Tibial artery (tissue), 4 donors: ENCODE data around the gene RBM4.
"Not testable (repeated sequence)": the region's sequence is repeated elsewhere in the genome, so short reads cannot be mapped to it uniquely, and the experiment has no call there.

ENCODE experiments used
- DNase-seq, 2 donors: peaks; one replicate each; pipeline ENCODE4 v3.0.0-alpha.2; 2019
- H3K27ac ChIP-seq, 2 donors: fragments of 200-600 bp; sonication (generic) in 1 of 2; 1 replicate in 1 of 2; 2 replicates in 1 of 2; pipeline ENCODE4 v1.5.1; 2018 to 2019; ENCODE audit warnings: mild to moderate bottlenecking in 1 of 2
- H3K27me3 ChIP-seq, 2 donors: fragments of 200-600 bp; sonication (generic) in 1 of 2; one replicate each; pipeline versions ENCODE4 v1.5.1 to v1.6.0; 2016 to 2019
- H3K36me3 ChIP-seq, 3 donors: fragments of 200-600 bp; sonication (generic) in 2 of 3; one replicate each; pipeline ENCODE4 v1.5.1; 2016 to 2019; ENCODE audit warnings: mild to moderate bottlenecking in 2 of 3
- H3K4me1 ChIP-seq, 4 donors: fragments of 200-600 bp; sonication (generic) in 2 of 4; 1 replicate in 3 of 4; 2 replicates in 1 of 4; pipeline ENCODE4 v1.5.1; 2016 to 2019
- H3K4me3 ChIP-seq, 2 donors: fragments of 200-600 bp; sonication (generic) in 1 of 2; 1 replicate in 1 of 2; 2 replicates in 1 of 2; pipeline ENCODE4 v1.5.1; 2018 to 2019; ENCODE audit warnings: mild to moderate bottlenecking in 2 of 2
- H3K9me3 ChIP-seq, 3 donors: fragments of 200-600 bp; sonication (generic) in 1 of 3; one replicate each; pipeline ENCODE4 v1.5.1; 2016 to 2019
- intact Hi-C: fragments of 100-400 bp; cut with DNase I; formaldehyde crosslinking; loops from one replicate; pipeline ENCODE4 v1.15.0; 2023; ENCODE audit warnings: low total_unique reads
- TF ChIP-seq, protein P1 (sequence below), 2 experiments: fragments of 200-600 bp in 1 of 2; fragments of 450-650 bp in 1 of 2; IDR thresholded peaks; one replicate each; pipeline ENCODE4 v1.5.1; 2017 to 2019; ENCODE audit warnings: antibody characterized with exemption in 2 of 2, mild to moderate bottlenecking in 1 of 2, moderate library complexity in 1 of 2

The RBM4 gene, protein sequence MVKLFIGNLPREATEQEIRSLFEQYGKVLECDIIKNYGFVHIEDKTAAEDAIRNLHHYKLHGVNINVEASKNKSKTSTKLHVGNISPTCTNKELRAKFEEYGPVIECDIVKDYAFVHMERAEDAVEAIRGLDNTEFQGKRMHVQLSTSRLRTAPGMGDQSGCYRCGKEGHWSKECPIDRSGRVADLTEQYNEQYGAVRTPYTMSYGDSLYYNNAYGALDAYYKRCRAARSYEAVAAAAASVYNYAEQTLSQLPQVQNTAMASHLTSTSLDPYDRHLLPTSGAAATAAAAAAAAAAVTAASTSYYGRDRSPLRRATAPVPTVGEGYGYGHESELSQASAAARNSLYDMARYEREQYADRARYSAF

DNA sequence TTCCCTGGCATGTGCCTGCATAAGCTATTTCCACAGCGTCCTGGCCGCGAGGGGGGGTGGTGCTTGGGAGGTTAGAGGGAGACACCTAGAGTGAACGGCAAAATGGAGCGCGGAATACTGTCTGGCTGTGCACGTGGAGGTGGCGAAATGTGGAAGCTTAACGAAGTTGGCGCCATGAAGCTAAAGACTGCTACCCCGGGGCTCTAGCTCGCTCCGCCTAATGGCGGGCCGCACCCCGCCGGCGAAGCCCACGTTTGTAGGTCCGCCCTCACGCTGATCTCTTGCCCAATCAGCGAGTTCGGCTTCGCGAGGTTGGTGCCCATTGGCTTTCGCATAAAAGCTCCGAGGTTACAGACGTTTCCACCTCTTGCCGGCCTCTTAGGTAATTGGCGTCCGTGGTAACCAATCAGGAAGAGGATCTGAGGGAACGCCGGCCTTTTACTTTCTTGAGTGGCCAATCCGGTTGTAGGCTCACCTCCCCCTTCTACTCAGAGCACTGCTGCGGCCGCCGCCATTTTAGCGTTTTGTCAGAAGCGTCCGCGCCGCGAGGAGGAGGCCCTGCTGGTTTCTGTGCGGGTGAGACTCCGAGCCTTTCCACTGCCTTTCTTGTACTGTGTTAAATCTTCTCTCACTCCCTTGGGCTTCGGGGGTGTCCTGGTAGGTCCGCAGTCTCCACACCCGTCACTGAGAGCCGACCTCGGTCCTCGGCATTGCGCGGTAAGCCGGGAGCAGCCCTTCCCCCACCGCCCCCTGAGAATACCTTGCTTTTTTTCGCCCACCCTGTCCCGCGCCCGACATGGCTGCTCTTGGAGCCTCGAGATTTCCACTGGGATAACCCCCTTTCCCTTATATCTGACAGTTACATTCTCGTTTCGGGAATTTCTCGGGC, at the start of gene RBM4:
RBM4 (plus strand) TSS at position 527 of the 889 bp plus-strand sequence. CDS start 1,009 bp downstream, outside the sequence.
- DNase-seq, result peak; percentile 98 to 99
- H3K4me1 ChIP-seq, result peaks cover 4 to 56% (median 48%) of the 10 kb centered on the region in 4 donors
- no peaks in the 10 kb centered on the region for H3K9me3 ChIP-seq
- peak within 1 kb of the TSS; percentile 91 to 93 for H3K27ac ChIP-seq
- intact Hi-C loops, result loop anchor here (2.0 kb wide), 1 partner anchor 22 kb away; the partner anchor contains the start of gene RBM14
- TF ChIP-seq, protein P1, sequence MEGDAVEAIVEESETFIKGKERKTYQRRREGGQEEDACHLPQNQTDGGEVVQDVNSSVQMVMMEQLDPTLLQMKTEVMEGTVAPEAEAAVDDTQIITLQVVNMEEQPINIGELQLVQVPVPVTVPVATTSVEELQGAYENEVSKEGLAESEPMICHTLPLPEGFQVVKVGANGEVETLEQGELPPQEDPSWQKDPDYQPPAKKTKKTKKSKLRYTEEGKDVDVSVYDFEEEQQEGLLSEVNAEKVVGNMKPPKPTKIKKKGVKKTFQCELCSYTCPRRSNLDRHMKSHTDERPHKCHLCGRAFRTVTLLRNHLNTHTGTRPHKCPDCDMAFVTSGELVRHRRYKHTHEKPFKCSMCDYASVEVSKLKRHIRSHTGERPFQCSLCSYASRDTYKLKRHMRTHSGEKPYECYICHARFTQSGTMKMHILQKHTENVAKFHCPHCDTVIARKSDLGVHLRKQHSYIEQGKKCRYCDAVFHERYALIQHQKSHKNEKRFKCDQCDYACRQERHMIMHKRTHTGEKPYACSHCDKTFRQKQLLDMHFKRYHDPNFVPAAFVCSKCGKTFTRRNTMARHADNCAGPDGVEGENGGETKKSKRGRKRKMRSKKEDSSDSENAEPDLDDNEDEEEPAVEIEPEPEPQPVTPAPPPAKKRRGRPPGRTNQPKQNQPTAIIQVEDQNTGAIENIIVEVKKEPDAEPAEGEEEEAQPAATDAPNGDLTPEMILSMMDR (IDR thresholded peaks at IDR 0.05), result peak in 1 of 2 experiments; percentile 29
- H3K27me3 ChIP-seq, result no peaks in the 10 kb centered on the region
- peak within 1 kb of the TSS; percentile 80 to 82 for H3K4me3 ChIP-seq
- H3K36me3 ChIP-seq, result peaks cover 5 to 28% (median 21%) of the 10 kb centered on the region in 3 donors

DNA sequence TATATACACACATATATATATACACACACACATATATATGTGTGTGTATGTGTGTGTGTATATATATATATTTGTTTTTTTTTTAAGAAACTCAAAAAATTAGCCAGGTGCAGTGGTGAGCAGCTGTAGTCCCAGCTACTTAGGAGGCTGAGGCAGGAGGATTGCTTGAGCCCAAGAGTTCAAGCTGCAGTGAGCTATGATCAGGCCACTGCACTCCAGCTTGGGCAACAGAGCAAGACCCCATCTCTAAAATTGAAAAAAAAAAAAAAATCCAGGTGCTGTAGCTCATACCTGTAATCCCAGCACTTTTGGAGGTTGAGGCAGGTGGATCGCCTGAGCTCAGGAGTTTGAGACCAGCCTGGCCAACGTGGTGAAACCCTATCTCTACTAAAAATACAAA, 49.2 kb upstream of the RBM4 start:
- H3K27me3 ChIP-seq, H3K36me3 ChIP-seq, H3K9me3 ChIP-seq, H3K27ac ChIP-seq, H3K4me3 ChIP-seq, DNase-seq, intact Hi-C loops: not testable (repeated sequence)
- H3K4me1 ChIP-seq, result peaks cover 0 to 20% (median 14%) of the 10 kb centered on the region in 4 donors

DNA sequence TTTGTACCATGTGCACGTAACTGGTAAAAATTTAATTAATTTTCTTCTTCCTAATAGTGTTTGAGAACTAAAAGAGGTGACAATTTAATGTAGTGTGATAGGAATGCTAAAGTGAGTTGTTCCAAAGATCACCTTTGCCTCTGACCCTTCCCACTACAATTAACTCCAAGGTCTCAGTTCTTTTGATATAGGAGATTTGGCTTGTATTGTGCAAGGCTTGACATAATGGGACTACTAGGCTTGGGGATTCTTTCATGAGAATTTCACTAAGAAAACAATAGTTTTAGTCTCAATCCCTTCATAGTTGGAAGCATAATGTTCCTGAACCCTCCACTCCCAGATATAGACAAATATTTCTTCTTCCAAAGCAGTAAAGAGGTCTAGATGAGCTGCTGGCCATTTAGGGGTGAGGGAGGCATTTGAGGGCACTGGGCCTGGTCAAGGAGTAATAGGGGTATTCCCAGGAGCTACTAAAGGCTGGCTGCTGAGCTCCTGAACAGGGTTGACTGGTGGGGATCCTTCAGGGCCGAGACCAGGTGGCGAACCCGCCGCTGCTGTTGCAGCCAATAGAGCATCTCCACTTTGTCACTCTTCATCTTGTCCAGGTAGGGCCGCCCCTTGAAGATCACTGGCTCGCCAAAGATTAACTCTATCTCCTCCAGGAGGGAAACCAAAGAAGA, 48.4 kb upstream of the RBM4 start:
- intact Hi-C loops, result no loop called here
- Histone ChIP-seq H3K4me3 (no peak overlapping the region), H3K36me3 (no peaks in the 10 kb centered on the region)

DNA sequence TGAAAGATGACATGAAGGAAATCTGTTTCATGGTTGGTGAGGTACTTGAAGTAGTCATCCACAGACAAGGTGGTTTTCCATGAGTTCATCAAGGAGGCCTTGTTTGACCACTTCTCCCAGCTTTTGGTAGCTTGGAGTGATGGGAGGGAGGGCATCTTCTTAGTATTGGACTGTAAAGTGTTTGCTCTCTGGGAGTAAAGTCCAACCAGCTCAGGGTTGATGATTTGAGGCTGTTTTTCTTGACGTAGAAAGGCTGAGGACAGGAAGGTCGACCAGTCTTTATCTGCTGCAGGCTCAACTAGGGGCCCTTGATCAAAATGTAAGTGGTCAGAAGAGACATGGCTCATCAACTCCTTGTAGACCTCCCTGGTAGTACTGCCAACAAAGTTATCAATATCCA, 47.3 kb upstream of the RBM4 start:
- H3K4me1 ChIP-seq, result peaks cover 0 to 33% (median 20%) of the 10 kb centered on the region in 4 donors
- H3K4me3 ChIP-seq, result no peak overlapping the region
- no peak for DNase-seq
- no peaks in the 10 kb centered on the region for H3K27me3 ChIP-seq
- intact Hi-C loops, result no loop called here
- no peaks in the 10 kb centered on the region for H3K9me3 ChIP-seq
- H3K36me3 ChIP-seq, result no peaks in the 10 kb centered on the region
- TF ChIP-seq, protein P1 (IDR thresholded peaks at IDR 0.05), result no peak
- no peak overlapping the region for H3K27ac ChIP-seq

More for the DNA sequence above, 48.4 kb upstream of the RBM4 start:
- H3K27me3 ChIP-seq, result no peaks in the 10 kb centered on the region
- H3K9me3 ChIP-seq, result no peaks in the 10 kb centered on the region
- no peak overlapping the region for H3K27ac ChIP-seq
- TF ChIP-seq, protein P1 (IDR thresholded peaks at IDR 0.05), result no peak
- DNase-seq, result no peak
- H3K4me1 ChIP-seq, result peaks cover 0 to 28% (median 17%) of the 10 kb centered on the region in 4 donors

DNA sequence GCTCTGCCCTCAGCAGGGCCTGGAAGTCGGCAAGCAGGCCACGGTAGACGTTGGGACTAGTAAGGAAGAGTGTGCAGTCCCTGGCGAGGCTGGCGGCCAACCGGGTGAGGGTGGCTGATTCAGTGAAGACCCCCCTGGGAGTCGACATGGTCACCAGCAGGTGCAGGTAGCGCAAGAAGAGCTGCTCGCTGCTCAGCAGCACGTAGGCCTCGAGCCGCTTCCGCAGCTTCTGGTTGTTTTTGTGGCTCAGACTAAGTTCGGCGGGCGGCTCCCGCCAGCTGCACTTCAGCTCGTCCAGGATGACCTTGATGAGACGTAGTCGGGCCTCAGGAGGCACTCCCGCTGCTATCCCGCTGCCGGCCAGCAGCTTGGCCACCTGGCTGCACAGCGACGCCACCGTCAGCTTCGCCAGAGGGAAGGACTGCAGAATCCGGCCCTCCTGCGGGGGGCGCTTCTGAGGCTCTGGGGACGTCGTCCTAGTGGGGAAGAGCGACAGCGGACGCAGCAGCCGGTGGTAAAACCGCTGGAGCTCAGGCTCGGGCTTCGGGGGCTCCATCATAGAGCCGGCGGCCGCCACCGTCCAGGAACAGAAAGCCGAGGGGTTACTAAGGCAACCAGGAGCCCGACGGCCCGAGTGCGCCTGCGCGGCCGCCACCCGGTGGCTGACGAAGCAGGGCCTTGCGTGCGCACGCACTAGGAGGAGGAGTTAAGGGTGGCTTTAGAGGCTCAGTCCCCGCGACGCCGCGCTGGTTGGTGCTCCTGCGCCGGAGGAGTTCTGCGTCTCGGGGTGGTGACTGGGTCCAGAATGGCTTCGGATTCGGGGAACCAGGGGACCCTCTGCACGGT, 45.8 kb upstream of the RBM4 start, which contains the start of the genes CCDC87 and CCS:
CCDC87 (minus strand) TSS at position 607 of the 846 bp plus-strand sequence; CDS start at position 559, 48 bp downstream.
CCS (plus strand) TSS at position 729 of the 846 bp plus-strand sequence; CDS start at position 806, 77 bp downstream.
- peaks cover 0 to 3% (median 0%) of the 10 kb centered on the region in 3 donors for H3K36me3 ChIP-seq
- peaks cover 0 to 33% (median 20%) of the 10 kb centered on the region in 4 donors for H3K4me1 ChIP-seq
- TF ChIP-seq, protein P1 (IDR thresholded peaks at IDR 0.05), result peak; percentile 61 to 63
- intact Hi-C loops, result no loop called here
- peak within 1 kb of the TSS; percentile 81 to 90 for H3K27ac ChIP-seq
- peak within 1 kb of the TSS; percentile 68 to 72 for H3K4me3 ChIP-seq
- no peaks in the 10 kb centered on the region for H3K27me3 ChIP-seq
- no peaks in the 10 kb centered on the region for H3K9me3 ChIP-seq
- DNase-seq, result peak; percentile 98 to 99
